Activated B cell treated with CpG ODN at 0.5 μM for 24 hours (primary cell): ENCODE data around the gene GABRG3. TPM values are rescaled to one million over a fixed set of nuclear protein-coding genes. Genes with fewer than 3 reads are reported as not detected.

ENCODE experiments used
- ATAC-seq: fragments of 200-7000 bp; cut with Tn5 transposase; one replicate; pipeline ENCODE4 v1.10.0; 2021; ENCODE audit warnings: low read depth, mild to moderate bottlenecking, moderate library complexity
- CTCF ChIA-PET: fragments of 350-600 bp; sonication (Branson Sonifier 250); formaldehyde crosslinking; loops from one replicate; lab custom pipeline; 2021; ENCODE audit warnings: antibody characterized with exemption; lab: Charles Lee
- POLR2A ChIA-PET: fragments of 350-600 bp; sonication (Branson Sonifier 250); formaldehyde crosslinking; loops from one replicate; lab custom pipeline; 2021; ENCODE audit warnings: antibody characterized with exemption; lab: Charles Lee
- DNase-seq: peaks from one replicate; pipeline ENCODE4 v3.0.0; 2022
- H3K27ac Mint-ChIP-seq: one replicate; pipeline ENCODE4 v1.8.0; 2020; ENCODE audit warnings: mixed read lengths
- H3K27me3 Mint-ChIP-seq: one replicate; pipeline ENCODE4 v1.8.0; 2021; ENCODE audit warnings: mixed read lengths
- H3K36me3 Mint-ChIP-seq: one replicate; pipeline ENCODE4 v1.8.0; 2021; ENCODE audit warnings: low read depth, mixed read lengths
- H3K4me1 Mint-ChIP-seq: one replicate; pipeline ENCODE4 v1.8.0; 2021; ENCODE audit warnings: mixed read lengths
- H3K4me3 Mint-ChIP-seq: one replicate; pipeline ENCODE4 v1.8.0; 2020; ENCODE audit warnings: mild to moderate bottlenecking, mixed read lengths
- H3K9me3 Mint-ChIP-seq: one replicate; pipeline ENCODE4 v1.8.0; 2020; ENCODE audit warnings: mixed read lengths
- CTCF ChIP-seq: fragments of 200-600 bp; IDR thresholded peaks from one replicate; pipeline ENCODE4 v1.8.0; 2022; ENCODE audit warnings: antibody characterized with exemption, mild to moderate bottlenecking
- intact Hi-C: fragments of 100-400 bp; cut with micrococcal nuclease; formaldehyde crosslinking; loops from one replicate; pipeline ENCODE4 v1.15.1; 2024
- total RNA-seq: library from RNA; stranded (reverse); gene quantifications from 2 replicates; pipeline ENCODE4 v1.2.3, GENCODE V29; 2022

The GABRG3 gene
- total RNA-seq, 1 donor from 2014 or later = not detected

DNA sequence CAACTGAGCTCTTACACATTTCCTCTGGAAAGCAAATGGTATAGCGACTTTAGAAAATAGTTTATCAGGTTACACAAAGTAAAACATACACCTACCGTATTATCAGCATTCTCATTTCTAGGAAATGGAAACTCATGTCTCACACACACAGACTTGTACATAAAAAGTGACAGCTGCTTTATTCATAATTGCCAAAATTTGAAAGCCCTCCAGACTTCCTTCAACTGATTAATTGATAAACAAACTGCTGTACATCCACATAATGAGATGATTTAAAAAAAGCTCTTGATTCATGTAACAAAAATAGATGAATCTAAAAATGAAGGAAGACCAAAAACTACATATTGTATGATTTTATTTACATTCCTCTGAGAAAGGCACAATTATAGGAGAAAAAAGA lies 425.5 kb downstream of the GABRG3 start:
- no peak overlapping the region for H3K4me3 Mint-ChIP-seq
- H3K36me3 Mint-ChIP-seq = no peaks in the 10 kb centered on the region
- no peaks in the 10 kb centered on the region for H3K4me1 Mint-ChIP-seq
- ATAC-seq (no peak), DNase-seq (no peak)
- H3K27ac Mint-ChIP-seq = no peak overlapping the region
- intact Hi-C loops = no loop called here
- ChIA-PET POLR2A (no interaction called here), CTCF (no interaction called here)
- TF ChIP-seq CTCF = no peak
- no peaks in the 10 kb centered on the region for H3K27me3 Mint-ChIP-seq
- H3K9me3 Mint-ChIP-seq = peaks cover 4% of the 10 kb centered on the region

DNA sequence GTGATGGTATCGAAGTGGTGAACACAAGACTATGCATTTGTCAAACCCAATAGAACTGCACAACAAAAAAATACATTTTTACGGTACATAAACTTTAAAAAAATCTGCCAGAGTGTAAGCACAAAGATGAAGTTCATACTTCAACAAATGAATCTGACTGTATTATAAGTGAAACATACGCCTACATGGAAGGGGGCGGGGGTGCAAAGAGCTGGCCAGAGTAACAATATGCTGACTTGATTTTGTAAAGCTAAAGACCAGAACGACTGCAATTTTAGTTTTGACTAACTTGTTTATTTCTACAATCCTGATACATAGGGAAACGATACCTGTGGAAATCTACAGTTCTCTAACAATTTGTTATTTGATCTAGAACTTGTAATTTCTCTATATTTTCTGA lies 426.0 kb downstream of the GABRG3 start:
- Mint-ChIP-seq H3K9me3 (peaks cover 4% of the 10 kb centered on the region), H3K27ac (no peak overlapping the region), H3K4me3 (no peak overlapping the region), H3K27me3 (no peaks in the 10 kb centered on the region), H3K36me3 (no peaks in the 10 kb centered on the region), H3K4me1 (no peaks in the 10 kb centered on the region)
- POLR2A ChIA-PET = no interaction called here
- CTCF ChIA-PET = interaction anchor here (0.6 kb wide), 1 partner anchor 173 kb away, joined by 3 read pairs; no protein-coding TSS in a partner anchor
- DNase-seq (no peak), ATAC-seq (no peak)
- intact Hi-C loops = no loop called here
- no peak for TF ChIP-seq CTCF

GRCh38 chr15:27398631-27399161 lies 427.7 kb downstream of the GABRG3 start:
- POLR2A ChIA-PET = no interaction called here
- H3K9me3 Mint-ChIP-seq = peaks cover 4% of the 10 kb centered on the region
- no peaks in the 10 kb centered on the region for H3K4me1 Mint-ChIP-seq
- no peaks in the 10 kb centered on the region for H3K36me3 Mint-ChIP-seq
- H3K27ac Mint-ChIP-seq = no peak overlapping the region
- DNase-seq (no peak), ATAC-seq (no peak)
- CTCF ChIA-PET = no interaction called here
- H3K4me3 Mint-ChIP-seq = no peak overlapping the region
- TF ChIP-seq CTCF = no peak
- no peaks in the 10 kb centered on the region for H3K27me3 Mint-ChIP-seq
- intact Hi-C loops = no loop called here

DNA sequence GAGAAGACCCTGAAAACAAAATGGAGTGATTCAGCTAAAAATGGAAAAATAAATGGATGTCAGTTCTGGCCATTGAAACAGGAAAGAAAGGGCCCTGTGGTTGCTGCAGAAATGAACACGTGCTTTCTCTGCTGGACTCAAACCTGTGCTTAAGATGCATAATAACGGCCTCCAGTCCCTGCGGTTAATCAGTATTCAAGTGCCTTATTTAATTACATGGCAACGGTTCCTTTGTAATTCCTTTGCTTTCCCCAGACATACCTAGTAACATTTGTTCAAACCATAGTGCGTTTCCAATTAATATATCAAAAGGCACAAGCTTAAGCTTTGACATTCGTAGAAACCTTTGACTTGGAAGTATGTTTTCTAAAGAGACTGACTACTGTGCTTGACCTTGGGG lies 428.3 kb downstream of the GABRG3 start:
- TF ChIP-seq CTCF = no peak
- intact Hi-C loops = no loop called here
- no peaks in the 10 kb centered on the region for H3K4me1 Mint-ChIP-seq
- peaks cover 4% of the 10 kb centered on the region for H3K9me3 Mint-ChIP-seq
- no peak for ATAC-seq
- H3K36me3 Mint-ChIP-seq = no peaks in the 10 kb centered on the region
- H3K27me3 Mint-ChIP-seq = no peaks in the 10 kb centered on the region
- POLR2A ChIA-PET = no interaction called here
- CTCF ChIA-PET = no interaction called here
- no peak for DNase-seq
- no peak overlapping the region for H3K27ac Mint-ChIP-seq
- H3K4me3 Mint-ChIP-seq = no peak overlapping the region

DNA sequence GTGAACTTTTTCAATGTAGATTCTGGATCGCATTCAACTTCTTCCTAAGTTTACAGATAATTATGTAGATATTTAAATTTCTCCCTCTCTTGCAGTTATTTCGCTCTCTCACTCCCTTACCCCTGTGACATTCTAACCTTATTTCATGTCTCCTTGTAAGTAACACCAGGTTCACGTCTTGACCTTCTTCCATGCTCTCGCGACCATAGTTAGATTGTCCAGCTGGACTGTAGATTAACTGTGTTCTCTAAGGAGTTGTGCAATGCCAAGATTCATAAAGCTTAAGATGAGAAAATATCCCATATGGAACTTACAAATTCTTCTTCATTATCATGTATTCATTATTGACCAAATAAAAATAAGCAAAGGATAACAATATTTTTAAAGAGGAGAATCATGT lies 430.5 kb downstream of the GABRG3 start:
- intact Hi-C loops = no loop called here
- no peak overlapping the region for H3K4me3 Mint-ChIP-seq
- H3K36me3 Mint-ChIP-seq = no peaks in the 10 kb centered on the region
- POLR2A ChIA-PET = no interaction called here
- DNase-seq (no peak), ATAC-seq (no peak)
- no peaks in the 10 kb centered on the region for H3K27me3 Mint-ChIP-seq
- no peak overlapping the region for H3K27ac Mint-ChIP-seq
- no peaks in the 10 kb centered on the region for H3K4me1 Mint-ChIP-seq
- CTCF ChIA-PET = no interaction called here
- H3K9me3 Mint-ChIP-seq = peaks cover 5% of the 10 kb centered on the region
- TF ChIP-seq CTCF = no peak
